Stimulated activated CD4-positive, alpha-beta T cell treated with anti-CD3 and anti-CD28 coated beads, TNF-alpha, amount 100 ng/mL, for 1 hour (primary cell): ENCODE measurements around the gene FAM9C.
"Not testable (repeated sequence)": the region's sequence is repeated elsewhere in the genome, so short reads cannot be mapped to it uniquely, and the experiment has no call there.

ENCODE experiments used
- DNase-seq, 3 donors: peaks; one replicate each; pipeline ENCODE4 v3.0.0-alpha.2; 2020; ENCODE audit warnings: low read depth in 3 of 3, low spot score in 1 of 3

Gene FAM9C

GRCh38 chrX:13076176-13076961, 31.9 kb upstream of the FAM9C start:
- no peak for DNase-seq

GRCh38 chrX:13074297-13075262, 30.2 kb upstream of the FAM9C start:
- no peak for DNase-seq

GRCh38 chrX:13069771-13070416, 25.5 kb upstream of the FAM9C start:
- DNase-seq = no peak

GRCh38 chrX:13068651-13069050, 24.2 kb upstream of the FAM9C start:
- no peak for DNase-seq

GRCh38 chrX:13067773-13068172, 23.4 kb upstream of the FAM9C start:
- DNase-seq = no peak

- DNase-seq = no peak
Observed at GRCh38 chrX:13066391-13066790, 22.0 kb upstream of the FAM9C start.

GRCh38 chrX:13064599-13065143, 20.3 kb upstream of the FAM9C start:
- no peak for DNase-seq

- DNase-seq = not testable (repeated sequence)
Observed at GRCh38 chrX:13063124-13063523, 18.7 kb upstream of the FAM9C start.

- DNase-seq = not testable (repeated sequence)
Observed at GRCh38 chrX:13062331-13062730, 17.9 kb upstream of the FAM9C start.

- not testable (repeated sequence) for DNase-seq
Observed at GRCh38 chrX:13061215-13061708, 16.8 kb upstream of the FAM9C start.

GRCh38 chrX:13059637-13060499, 15.4 kb upstream of the FAM9C start:
- no peak for DNase-seq

- DNase-seq = no peak
Observed at GRCh38 chrX:13055486-13055885, 11.1 kb upstream of the FAM9C start.

GRCh38 chrX:13053171-13053570, 8.8 kb upstream of the FAM9C start:
- no peak for DNase-seq

GRCh38 chrX:13051529-13052172, 7.2 kb upstream of the FAM9C start:
- DNase-seq = no peak

GRCh38 chrX:13051167-13051528, 6.7 kb upstream of the FAM9C start:
- no peak for DNase-seq

GRCh38 chrX:13050151-13050550, 5.7 kb upstream of the FAM9C start:
- DNase-seq = no peak

- DNase-seq = no peak
Observed at GRCh38 chrX:13048280-13048679, 3.9 kb upstream of the FAM9C start.

- DNase-seq = no peak
Observed at GRCh38 chrX:13047759-13048158, 3.3 kb upstream of the FAM9C start.

- DNase-seq = no peak
Observed at GRCh38 chrX:13046141-13046855, 1.9 kb upstream of the FAM9C start.
